HepG2 (cell line): Measurements from ENCODE around the gene EDC3. TPM values are rescaled to one million over a fixed set of nuclear protein-coding genes. Genes with fewer than 3 reads are reported as not detected.

ENCODE experiments used
- ADNP ChIP-seq: sonication (generic); formaldehyde crosslinking; IDR thresholded peaks from 2 replicates; pipeline ENCODE4 v1.4.0; 2020; ENCODE audit warnings: missing genetic modification reagents
- GABPB1 ChIP-seq: IDR thresholded peaks from 2 replicates; pipeline ENCODE4 v1.6.1; 2016; ENCODE audit warnings: mild to moderate bottlenecking, missing genetic modification reagents, moderate library complexity, missing compliant biosample characterization
- IRF2 ChIP-seq: IDR thresholded peaks from 2 replicates; pipeline ENCODE4 v1.6.1; 2018; ENCODE audit warnings: missing genetic modification reagents, missing compliant biosample characterization
- KAT2B ChIP-seq: fragments of 150-350 bp; IDR thresholded peaks from 2 replicates; pipeline ENCODE4 v1.6.1; 2014; ENCODE audit warnings: low read depth, low read length, borderline replicate concordance
- KDM5B ChIP-seq: sonication (generic); formaldehyde crosslinking; IDR thresholded peaks from 2 replicates; pipeline ENCODE4 v1.4.0; 2020; ENCODE audit warnings: missing genetic modification reagents, mild to moderate bottlenecking, borderline replicate concordance
- RFXAP ChIP-seq: sonication (generic); formaldehyde crosslinking; IDR thresholded peaks from 2 replicates; pipeline ENCODE4 v1.4.0; 2020; ENCODE audit warnings: missing genetic modification reagents, borderline replicate concordance
- SMAD1 ChIP-seq: sonication (generic); formaldehyde crosslinking; IDR thresholded peaks from 2 replicates; pipeline ENCODE4 v1.4.0; 2020; ENCODE audit warnings: missing genetic modification reagents, low read depth, mild to moderate bottlenecking, borderline replicate concordance
- THAP11 ChIP-seq: IDR thresholded peaks from 2 replicates; pipeline ENCODE4 v1.6.1; 2016; ENCODE audit warnings: missing biosample characterization, missing genetic modification reagents
- XRCC5 ChIP-seq: fragments of 200-400 bp; formaldehyde crosslinking; optimal IDR thresholded peaks from 2 replicates; pipeline ENCODE3; 2017; ENCODE audit warnings: mild to moderate bottlenecking, low read length
- ZNF317 ChIP-seq: sonication (generic); formaldehyde crosslinking; IDR thresholded peaks from 2 replicates; pipeline ENCODE4 v1.5.0; 2020; ENCODE audit warnings: mild to moderate bottlenecking, missing genetic modification reagents
- ZNF543 ChIP-seq: sonication (generic); formaldehyde crosslinking; IDR thresholded peaks from 2 replicates; pipeline ENCODE4 v1.4.0; 2020; ENCODE audit warnings: mild to moderate bottlenecking, missing genetic modification reagents
- ZNF547 ChIP-seq: sonication (generic); formaldehyde crosslinking; IDR thresholded peaks from 2 replicates; pipeline ENCODE4 v1.5.1; 2020; ENCODE audit warnings: mild to moderate bottlenecking, missing genetic modification reagents
- ZNF841 ChIP-seq: sonication (generic); formaldehyde crosslinking; IDR thresholded peaks from 2 replicates; pipeline ENCODE4 v1.8.1; 2023; ENCODE audit warnings: missing genetic modification reagents, borderline replicate concordance
- polyA plus RNA-seq, 8 experiments: library from polyadenylated mRNA; depleted of rRNA in 3 of 8; stranded (reverse) in 7 of 8; unstranded in 1 of 8; fragments of >200 nt; fragmentation: Illumina TruSeq in 4 of 8; extraction: Trizol in 4 of 8; gene quantifications; 2 replicates each; pipeline versions ENCODE4 v1.2.1 to v1.2.3, GENCODE V29; 2011 to 2016; ENCODE audit warnings: low read depth in 4 of 8, missing spikeins in 1 of 8, mixed read lengths in 1 of 8; ENCODE audit not compliant: insufficient read depth in 1 of 8
- total RNA-seq, 5 experiments: library from RNA; depleted of rRNA; stranded (reverse); fragments of >200 nt; fragmentation: Illumina TruSeq; extraction: Trizol; gene quantifications; 2 replicates each; pipeline ENCODE4 v1.2.3, GENCODE V29; 2016; ENCODE audit warnings: low read depth in 1 of 5
- TF ChIP-seq, protein P1 (sequence below): sonication (generic); formaldehyde crosslinking; IDR thresholded peaks from 2 replicates; pipeline ENCODE4 v1.5.0; 2020; ENCODE audit warnings: mild to moderate bottlenecking, missing genetic modification reagents, moderate library complexity
- TF ChIP-seq, protein P2 (sequence below): sonication (generic); formaldehyde crosslinking; IDR thresholded peaks from 2 replicates; pipeline ENCODE4 v1.5.1; 2020; ENCODE audit warnings: mild to moderate bottlenecking, missing genetic modification reagents, borderline replicate concordance
- TF ChIP-seq, protein P3 (sequence below): sonication (generic); formaldehyde crosslinking; IDR thresholded peaks from 2 replicates; pipeline ENCODE4 v1.8.1; 2023; ENCODE audit warnings: mild to moderate bottlenecking, moderate library complexity, missing genetic modification reagents
- TF ChIP-seq, protein P4 (sequence below): sonication (generic); formaldehyde crosslinking; IDR thresholded peaks from 2 replicates; pipeline ENCODE4 v1.8.0; 2023; ENCODE audit warnings: mild to moderate bottlenecking, missing genetic modification reagents
- TF ChIP-seq, protein P5 (sequence below): sonication (generic); formaldehyde crosslinking; IDR thresholded peaks from 2 replicates; pipeline ENCODE4 v1.4.0; 2020; ENCODE audit warnings: mild to moderate bottlenecking, missing genetic modification reagents

The EDC3 gene
- total and polyA plus RNA-seq, 2 of the 13 experiments (the other 11 are each of a cell fraction or from before 2014, with no cell fraction given): 17.4 to 32.0 TPM

DNA sequence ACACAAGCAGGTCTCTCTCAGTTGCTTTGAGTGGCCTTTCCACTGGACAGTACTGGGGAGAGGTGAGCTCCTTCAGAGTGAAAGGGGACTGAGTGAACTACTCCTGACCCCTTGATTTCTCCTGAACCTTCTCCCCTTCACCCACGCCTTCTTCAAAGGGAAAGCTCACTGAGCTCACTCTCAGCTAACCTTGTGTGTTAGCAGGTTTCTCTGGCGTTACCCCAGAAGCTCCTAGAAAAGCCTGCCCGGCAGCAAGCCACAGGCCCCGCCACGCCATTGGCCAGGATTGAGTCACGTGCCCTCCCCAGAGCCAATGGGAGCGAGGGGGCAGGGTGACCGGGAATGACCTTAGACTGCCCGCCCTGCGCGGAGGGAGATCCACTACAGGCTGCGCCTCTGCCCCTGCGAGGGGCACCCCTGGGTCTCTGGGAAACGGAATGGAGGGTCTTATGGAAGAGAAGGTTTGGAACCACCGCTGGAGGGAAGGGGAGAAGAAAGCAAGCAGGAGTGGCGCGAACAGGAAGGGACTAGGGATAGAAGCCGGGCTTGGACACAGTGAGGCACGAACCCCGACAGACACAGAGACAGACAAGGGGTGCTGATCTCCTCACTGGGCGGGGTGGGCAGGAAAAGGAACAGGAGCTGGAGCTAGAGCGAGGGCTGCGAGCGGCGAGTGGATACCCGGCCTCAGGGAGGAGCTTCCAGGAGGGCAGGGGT is 97.5 kb downstream of the EDC3 start (continued):
- TF ChIP-seq, protein P1, sequence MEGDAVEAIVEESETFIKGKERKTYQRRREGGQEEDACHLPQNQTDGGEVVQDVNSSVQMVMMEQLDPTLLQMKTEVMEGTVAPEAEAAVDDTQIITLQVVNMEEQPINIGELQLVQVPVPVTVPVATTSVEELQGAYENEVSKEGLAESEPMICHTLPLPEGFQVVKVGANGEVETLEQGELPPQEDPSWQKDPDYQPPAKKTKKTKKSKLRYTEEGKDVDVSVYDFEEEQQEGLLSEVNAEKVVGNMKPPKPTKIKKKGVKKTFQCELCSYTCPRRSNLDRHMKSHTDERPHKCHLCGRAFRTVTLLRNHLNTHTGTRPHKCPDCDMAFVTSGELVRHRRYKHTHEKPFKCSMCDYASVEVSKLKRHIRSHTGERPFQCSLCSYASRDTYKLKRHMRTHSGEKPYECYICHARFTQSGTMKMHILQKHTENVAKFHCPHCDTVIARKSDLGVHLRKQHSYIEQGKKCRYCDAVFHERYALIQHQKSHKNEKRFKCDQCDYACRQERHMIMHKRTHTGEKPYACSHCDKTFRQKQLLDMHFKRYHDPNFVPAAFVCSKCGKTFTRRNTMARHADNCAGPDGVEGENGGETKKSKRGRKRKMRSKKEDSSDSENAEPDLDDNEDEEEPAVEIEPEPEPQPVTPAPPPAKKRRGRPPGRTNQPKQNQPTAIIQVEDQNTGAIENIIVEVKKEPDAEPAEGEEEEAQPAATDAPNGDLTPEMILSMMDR (CRISPR knock-in tag): peak; percentile 15; the same call in 1 of the 2 replicates
- TF ChIP-seq SMAD1 (peak; percentile 48; the same call in 1 of the 2 replicates), ZNF543 (CRISPR knock-in tag) (no peak), THAP11 (CRISPR knock-in tag) (peak; percentile 38), ZNF317 (CRISPR knock-in tag) (peak; percentile 87), ZNF841 (no peak), XRCC5 (no peak), RFXAP (CRISPR knock-in tag) (peak; percentile 99), ZNF547 (no peak; the same call in 1 of the 2 replicates), KDM5B (CRISPR knock-in tag) (peak; percentile 91; the same call in 1 of the 2 replicates), IRF2 (CRISPR knock-in tag) (peak; percentile 69; the same call in 1 of the 2 replicates), KAT2B (no peak), ADNP (CRISPR knock-in tag) (no peak), GABPB1 (CRISPR knock-in tag) (peak; percentile 54; the same call in 1 of the 2 replicates)
- TF ChIP-seq, protein P2, sequence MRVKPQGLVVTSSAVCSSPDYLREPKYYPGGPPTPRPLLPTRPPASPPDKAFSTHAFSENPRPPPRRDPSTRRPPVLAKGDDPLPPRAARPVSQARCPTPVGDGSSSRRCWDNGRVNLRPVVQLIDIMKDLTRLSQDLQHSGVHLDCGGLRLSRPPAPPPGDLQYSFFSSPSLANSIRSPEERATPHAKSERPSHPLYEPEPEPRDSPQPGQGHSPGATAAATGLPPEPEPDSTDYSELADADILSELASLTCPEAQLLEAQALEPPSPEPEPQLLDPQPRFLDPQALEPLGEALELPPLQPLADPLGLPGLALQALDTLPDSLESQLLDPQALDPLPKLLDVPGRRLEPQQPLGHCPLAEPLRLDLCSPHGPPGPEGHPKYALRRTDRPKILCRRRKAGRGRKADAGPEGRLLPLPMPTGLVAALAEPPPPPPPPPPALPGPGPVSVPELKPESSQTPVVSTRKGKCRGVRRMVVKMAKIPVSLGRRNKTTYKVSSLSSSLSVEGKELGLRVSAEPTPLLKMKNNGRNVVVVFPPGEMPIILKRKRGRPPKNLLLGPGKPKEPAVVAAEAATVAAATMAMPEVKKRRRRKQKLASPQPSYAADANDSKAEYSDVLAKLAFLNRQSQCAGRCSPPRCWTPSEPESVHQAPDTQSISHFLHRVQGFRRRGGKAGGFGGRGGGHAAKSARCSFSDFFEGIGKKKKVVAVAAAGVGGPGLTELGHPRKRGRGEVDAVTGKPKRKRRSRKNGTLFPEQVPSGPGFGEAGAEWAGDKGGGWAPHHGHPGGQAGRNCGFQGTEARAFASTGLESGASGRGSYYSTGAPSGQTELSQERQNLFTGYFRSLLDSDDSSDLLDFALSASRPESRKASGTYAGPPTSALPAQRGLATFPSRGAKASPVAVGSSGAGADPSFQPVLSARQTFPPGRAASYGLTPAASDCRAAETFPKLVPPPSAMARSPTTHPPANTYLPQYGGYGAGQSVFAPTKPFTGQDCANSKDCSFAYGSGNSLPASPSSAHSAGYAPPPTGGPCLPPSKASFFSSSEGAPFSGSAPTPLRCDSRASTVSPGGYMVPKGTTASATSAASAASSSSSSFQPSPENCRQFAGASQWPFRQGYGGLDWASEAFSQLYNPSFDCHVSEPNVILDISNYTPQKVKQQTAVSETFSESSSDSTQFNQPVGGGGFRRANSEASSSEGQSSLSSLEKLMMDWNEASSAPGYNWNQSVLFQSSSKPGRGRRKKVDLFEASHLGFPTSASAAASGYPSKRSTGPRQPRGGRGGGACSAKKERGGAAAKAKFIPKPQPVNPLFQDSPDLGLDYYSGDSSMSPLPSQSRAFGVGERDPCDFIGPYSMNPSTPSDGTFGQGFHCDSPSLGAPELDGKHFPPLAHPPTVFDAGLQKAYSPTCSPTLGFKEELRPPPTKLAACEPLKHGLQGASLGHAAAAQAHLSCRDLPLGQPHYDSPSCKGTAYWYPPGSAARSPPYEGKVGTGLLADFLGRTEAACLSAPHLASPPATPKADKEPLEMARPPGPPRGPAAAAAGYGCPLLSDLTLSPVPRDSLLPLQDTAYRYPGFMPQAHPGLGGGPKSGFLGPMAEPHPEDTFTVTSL (CRISPR knock-in tag): no peak
- TF ChIP-seq, protein P3, sequence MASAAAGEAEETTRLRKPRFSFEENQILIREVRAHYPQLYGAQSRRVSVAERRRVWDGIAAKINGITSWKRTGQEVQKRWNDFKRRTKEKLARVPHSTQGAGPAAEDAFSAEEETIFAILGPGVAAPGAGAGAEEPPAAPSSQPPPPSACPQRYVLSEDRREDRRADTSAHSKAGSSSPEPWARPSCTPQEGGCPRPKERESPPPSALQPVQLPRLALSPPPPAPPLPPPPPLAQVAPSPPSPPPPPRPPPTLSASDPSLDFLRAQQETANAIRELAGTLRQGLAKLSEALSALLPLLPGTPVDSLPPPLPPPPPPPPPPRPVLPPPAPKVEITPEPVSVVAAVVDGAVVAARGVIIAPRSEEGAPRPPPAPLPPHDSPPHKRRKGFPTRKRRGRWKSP (CRISPR knock-in tag): no peak
- TF ChIP-seq, protein P4, sequence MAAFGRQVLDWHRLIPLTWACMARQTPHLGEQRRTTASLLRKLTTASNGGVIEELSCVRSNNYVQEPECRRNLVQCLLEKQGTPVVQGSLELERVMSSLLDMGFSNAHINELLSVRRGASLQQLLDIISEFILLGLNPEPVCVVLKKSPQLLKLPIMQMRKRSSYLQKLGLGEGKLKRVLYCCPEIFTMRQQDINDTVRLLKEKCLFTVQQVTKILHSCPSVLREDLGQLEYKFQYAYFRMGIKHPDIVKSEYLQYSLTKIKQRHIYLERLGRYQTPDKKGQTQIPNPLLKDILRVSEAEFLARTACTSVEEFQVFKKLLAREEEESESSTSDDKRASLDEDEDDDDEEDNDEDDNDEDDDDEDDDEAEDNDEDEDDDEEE (CRISPR knock-in tag): no peak
- TF ChIP-seq, protein P5, sequence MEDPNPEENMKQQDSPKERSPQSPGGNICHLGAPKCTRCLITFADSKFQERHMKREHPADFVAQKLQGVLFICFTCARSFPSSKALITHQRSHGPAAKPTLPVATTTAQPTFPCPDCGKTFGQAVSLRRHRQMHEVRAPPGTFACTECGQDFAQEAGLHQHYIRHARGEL: 0 out of 2 replicates have a peak, but pooled peaks have one; percentile 69
